ENCODE data around the gene MARK2. TPM values are rescaled to one million over a fixed set of nuclear protein-coding genes. Genes with fewer than 3 reads are reported as not detected.

Gene MARK2
- polyA plus RNA-seq, 3 donors from 2014 or later: 28.6 to 73.8 (median 31.6) TPM

- DNase-seq: peak; percentile 72 to 77 (median 74)
- Mint-ChIP-seq H3K4me1 (peaks cover 56 to 63% of the 10 kb centered on the region in 2 donors), H3K9me3 (no peaks in the 10 kb centered on the region)
These were observed 113.0 kb downstream of the MARK2 start for GRCh38 chr11:63951779-63952536.

GRCh38 chr11:63952570-63952969 is 113.7 kb downstream of the MARK2 start:
- H3K27ac Mint-ChIP-seq: peak overlapping the region; percentile 90 to 99 (median 96)
- no peaks in the 10 kb centered on the region for H3K9me3 Mint-ChIP-seq
- peaks cover 0 to 11% (median 6%) of the 10 kb centered on the region in 3 donors for H3K27me3 Mint-ChIP-seq (ENCODE audit: low read depth in 3 of 3)
- peaks cover 58 to 63% of the 10 kb centered on the region in 2 donors for H3K4me1 Mint-ChIP-seq
- peak overlapping the region; percentile 79 to 97 (median 83) for H3K4me3 Mint-ChIP-seq
- peaks cover 11 to 36% (median 31%) of the 10 kb centered on the region in 3 donors for H3K36me3 Mint-ChIP-seq
- DNase-seq: no peak

More at GRCh38 chr11:63951779-63952536, 113.0 kb downstream of the MARK2 start:
- H3K36me3 Mint-ChIP-seq: peaks cover 11 to 33% (median 30%) of the 10 kb centered on the region in 3 donors
- H3K4me3 Mint-ChIP-seq: peak overlapping the region; percentile 79 to 97 (median 83)
- H3K27me3 Mint-ChIP-seq (ENCODE audit: low read depth in 3 of 3): peaks cover 0 to 13% (median 6%) of the 10 kb centered on the region in 3 donors
- H3K27ac Mint-ChIP-seq: peak overlapping the region; percentile 90 to 99 (median 96)

GRCh38 chr11:63958008-63958407 is 119.1 kb downstream of the MARK2 start:
- Mint-ChIP-seq H3K4me3 (no peak overlapping the region), H3K4me1 (peaks cover 62 to 65% of the 10 kb centered on the region in 2 donors), H3K36me3 (peaks cover 11 to 30% (median 26%) of the 10 kb centered on the region in 3 donors), H3K9me3 (peaks cover 0 to 1% (median 0%) of the 10 kb centered on the region in 6 donors), H3K27ac (no peak overlapping the region), H3K27me3 (ENCODE audit: low read depth in 3 of 3) (peaks cover 2 to 8% (median 3%) of the 10 kb centered on the region in 3 donors)
- DNase-seq: no peak

Other genes starting within 250 kb of the MARK2 start
- gene PLAAT3, start 224.7 kb upstream of the MARK2 start, polyA plus RNA-seq: 10 to 100 TPM; 63.6 to 85.2 (median 84.6) TPM
- 10 to 100 TPM; 28.0 to 33.7 (median 29.8) TPM for gene ATL3, start 167.7 kb upstream of the MARK2 start, polyA plus RNA-seq
- gene RTN3, start 157.6 kb upstream of the MARK2 start, polyA plus RNA-seq: 10 to 100 TPM; 47.8 to 87.9 (median 62.6) TPM
- gene ZFTA, start 70.3 kb upstream of the MARK2 start, polyA plus RNA-seq: under 1 TPM in 2 of 3 donors, not detected in 1; 0.11 to 0.12 TPM
- 1 to 10 TPM in 2 of 3 donors, under 1 TPM in 1; 0.36 to 2.3 (median 1.2) TPM for gene SPINDOC, start 25.7 kb upstream of the MARK2 start, polyA plus RNA-seq
- not detected for gene RCOR2, start 78.1 kb downstream of the MARK2 start, polyA plus RNA-seq
- gene NAA40, start 99.9 kb downstream of the MARK2 start, polyA plus RNA-seq: 10 to 100 TPM; 17.9 to 32.3 (median 18.0) TPM
- gene COX8A, start 135.5 kb downstream of the MARK2 start, polyA plus RNA-seq: 100 to 1,000 TPM; 506 to 686 (median 534) TPM
- 100 to 1,000 TPM; 143 to 204 (median 164) TPM for gene OTUB1, start 147.3 kb downstream of the MARK2 start, polyA plus RNA-seq
- not detected for gene FLRT1, start 196.8 kb downstream of the MARK2 start, polyA plus RNA-seq

All from immature natural killer cell (primary cell).